ENCODE data around the gene ADAMTSL4.

ADAMTSL4 gene

GRCh38 chr1:150535511-150536287 is 13.5 kb upstream of the ADAMTSL4 start:
- DNase-seq (ENCODE audit: low read depth): no peak

DNA sequence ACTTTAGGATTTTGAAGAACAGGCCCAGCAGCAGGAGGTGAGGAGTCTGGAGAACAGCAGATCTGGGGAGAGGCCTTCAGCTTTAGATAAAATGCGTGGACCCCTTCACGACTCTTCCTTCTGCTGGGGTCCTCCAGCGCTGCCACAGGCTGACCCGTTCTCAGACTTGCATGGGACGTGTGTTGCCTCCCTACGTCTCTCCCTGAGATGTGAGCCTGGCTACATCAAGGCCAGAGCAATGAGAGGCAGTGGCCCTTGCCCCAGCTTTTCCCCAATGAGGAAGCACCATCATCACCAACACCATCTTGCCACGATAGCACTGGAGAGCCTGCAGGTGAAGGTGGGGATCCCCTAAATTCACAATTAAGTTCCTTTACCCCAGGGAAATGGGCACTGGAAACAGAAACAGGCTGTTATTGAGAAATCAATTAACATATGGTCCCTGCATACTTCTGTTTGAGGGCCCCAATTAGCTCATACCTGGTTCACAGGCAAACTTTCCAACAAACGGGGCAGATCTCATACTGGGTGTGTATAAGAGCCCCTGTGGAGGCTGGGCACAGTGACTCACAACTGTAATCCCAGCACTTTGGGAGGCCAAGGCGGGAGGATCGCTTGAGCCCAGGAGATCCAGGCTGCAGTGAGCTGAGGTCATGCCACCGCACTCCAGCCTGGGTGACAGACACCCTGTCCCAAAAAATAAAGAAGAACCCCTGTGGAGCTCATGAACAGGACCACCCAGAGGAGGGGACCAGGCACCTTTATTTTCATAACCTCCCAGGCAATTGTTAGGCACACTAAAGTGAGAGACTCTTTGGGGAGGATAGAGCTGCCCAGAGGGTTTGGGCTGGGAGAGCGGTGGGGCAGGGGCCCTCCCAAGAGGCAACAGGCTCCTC is 12.1 kb upstream of the ADAMTSL4 start:
- no peak for DNase-seq (ENCODE audit: low read depth)

- DNase-seq (ENCODE audit: low read depth): peak; percentile 72
Observed at GRCh38 chr1:150537732-150538684, 11.2 kb upstream of the ADAMTSL4 start.

DNA sequence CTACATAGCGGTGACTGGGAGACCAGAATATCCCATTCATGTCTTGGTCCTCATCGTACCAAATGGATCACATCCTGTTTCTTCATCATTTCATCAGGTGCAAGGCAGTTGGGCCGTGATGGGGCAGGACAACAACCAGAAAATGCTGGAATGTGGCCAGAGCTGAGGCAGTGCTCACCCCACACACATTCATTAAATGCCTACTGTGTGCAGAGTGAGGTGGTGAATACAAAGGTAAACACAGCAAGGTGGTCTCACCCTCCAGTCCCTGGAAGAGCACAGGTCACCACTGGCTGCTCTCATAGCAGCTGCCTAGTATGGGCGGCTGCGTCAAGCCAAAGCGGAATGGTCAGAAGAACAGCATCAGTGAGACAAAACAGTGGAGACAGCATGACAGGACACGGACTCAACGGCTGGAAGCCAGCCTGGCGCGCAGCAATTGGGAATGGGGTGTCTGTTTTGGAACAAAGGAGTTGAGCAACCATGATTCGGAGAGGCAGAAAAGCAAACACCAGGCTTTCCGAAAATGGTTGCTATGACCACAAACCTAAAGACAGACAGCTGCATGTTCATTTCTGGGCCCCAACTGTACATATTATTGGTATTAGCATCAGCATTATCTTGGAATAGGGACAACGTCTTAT is 5.6 kb upstream of the ADAMTSL4 start:
- no peak for DNase-seq (ENCODE audit: low read depth)

DNA sequence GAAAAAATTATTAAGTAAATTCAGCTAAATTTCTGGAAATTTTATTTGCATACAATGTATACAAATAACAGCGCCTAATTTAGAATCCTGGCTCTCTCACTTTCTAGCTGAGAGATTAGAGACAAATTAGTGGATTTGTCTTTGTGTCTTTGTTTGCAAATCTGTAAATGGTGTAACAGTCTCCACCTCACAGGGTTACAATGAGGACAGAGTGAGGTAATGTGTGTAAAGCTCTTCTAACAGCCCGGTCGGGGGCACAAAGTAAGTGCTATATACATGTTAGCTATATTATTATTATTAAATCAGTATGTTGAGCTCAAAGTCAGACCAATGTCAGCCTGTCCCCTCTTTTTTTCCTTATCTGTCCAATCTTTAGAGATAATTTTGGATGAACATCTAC is 5.0 kb upstream of the ADAMTSL4 start:
- DNase-seq (ENCODE audit: low read depth): no peak

GRCh38 chr1:150545486-150546032 is 3.6 kb upstream of the ADAMTSL4 start:
- no peak for DNase-seq (ENCODE audit: low read depth)

- DNase-seq (ENCODE audit: low read depth): no peak
Observed at GRCh38 chr1:150546294-150546937, 2.8 kb upstream of the ADAMTSL4 start.

DNA sequence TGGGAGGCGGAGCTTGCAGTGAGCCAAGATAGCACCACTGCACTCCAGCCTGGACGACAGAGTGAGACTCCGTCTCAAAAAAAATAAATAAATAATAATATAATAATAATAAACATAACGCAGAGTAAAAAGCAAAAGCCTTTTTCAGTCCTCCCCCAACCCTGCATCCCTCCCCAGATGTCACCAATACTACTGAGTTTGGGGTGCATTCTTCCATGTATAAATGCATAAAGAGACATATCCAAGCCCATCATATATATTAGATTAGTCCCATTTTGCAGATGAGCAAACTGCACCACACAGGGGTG is 930 bp upstream of the ADAMTSL4 start:
- no peak for DNase-seq (ENCODE audit: low read depth)

- no peak for DNase-seq (ENCODE audit: low read depth)
Observed at GRCh38 chr1:150549496-150550221, 451 bp downstream of the ADAMTSL4 start.

DNA sequence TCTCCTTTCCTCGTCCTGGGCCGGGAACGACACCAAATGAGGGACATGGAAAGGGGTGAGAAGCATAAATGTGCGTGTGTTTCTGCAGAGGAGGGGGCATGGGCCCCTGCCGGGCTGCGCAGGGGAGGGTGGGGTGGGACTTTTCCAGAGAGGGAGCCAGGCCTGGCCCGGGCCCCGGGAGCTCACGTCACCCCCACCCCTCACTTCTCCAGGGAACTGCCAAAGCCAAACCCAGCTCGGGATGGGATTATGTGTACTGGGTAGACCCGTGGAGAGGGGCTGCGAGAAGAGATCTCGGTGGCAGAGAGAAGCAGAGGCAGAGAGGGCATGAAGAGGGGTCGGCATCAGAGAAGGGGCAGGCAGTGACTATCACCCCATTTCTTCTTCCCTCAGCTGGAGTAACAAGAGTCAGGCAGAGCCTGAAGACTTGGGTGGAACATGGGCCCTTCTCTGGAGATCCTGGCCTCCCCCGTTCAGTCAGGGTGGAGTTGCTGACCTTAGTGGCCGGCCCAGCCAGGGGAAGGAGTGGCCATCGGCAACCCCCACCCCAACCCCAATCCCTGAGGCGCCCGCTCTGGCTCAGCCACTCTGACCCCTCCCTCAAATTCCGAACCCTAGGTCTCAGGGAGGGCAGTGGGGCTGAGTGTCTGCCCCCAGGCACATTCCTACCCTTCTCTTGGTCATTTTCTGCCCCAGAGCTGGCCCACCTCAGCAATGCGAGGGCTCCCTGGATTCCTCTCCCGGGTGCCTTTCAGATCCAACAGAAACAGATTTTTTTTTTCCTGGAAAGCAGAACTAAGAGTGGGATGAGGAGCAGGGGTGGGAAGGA is 1.2 kb downstream of the ADAMTSL4 start:
- DNase-seq (ENCODE audit: low read depth): no peak

GRCh38 chr1:150551051-150551783 is 2.0 kb downstream of the ADAMTSL4 start:
- DNase-seq (ENCODE audit: low read depth): no peak

- no peak for DNase-seq (ENCODE audit: low read depth)
Observed at GRCh38 chr1:150551784-150552127, 2.5 kb downstream of the ADAMTSL4 start.

- DNase-seq (ENCODE audit: low read depth): peak; percentile 71
Observed at GRCh38 chr1:150552128-150552910, 3.1 kb downstream of the ADAMTSL4 start.

DNA sequence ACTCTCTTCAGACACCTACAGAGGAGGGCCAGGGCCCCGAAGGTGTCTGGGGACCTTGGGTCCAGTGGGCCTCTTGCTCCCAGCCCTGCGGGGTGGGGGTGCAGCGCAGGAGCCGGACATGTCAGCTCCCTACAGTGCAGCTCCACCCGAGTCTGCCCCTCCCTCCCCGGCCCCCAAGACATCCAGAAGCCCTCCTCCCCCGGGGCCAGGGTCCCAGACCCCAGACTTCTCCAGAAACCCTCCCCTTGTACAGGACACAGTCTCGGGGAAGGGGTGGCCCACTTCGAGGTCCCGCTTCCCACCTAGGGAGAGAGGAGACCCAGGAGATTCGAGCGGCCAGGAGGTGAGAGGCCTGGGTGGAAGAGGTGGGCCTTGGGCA is 3.7 kb downstream of the ADAMTSL4 start:
- DNase-seq (ENCODE audit: low read depth): no peak

- DNase-seq (ENCODE audit: low read depth): no peak
Observed at GRCh38 chr1:150553392-150554085, 4.3 kb downstream of the ADAMTSL4 start.

DNA sequence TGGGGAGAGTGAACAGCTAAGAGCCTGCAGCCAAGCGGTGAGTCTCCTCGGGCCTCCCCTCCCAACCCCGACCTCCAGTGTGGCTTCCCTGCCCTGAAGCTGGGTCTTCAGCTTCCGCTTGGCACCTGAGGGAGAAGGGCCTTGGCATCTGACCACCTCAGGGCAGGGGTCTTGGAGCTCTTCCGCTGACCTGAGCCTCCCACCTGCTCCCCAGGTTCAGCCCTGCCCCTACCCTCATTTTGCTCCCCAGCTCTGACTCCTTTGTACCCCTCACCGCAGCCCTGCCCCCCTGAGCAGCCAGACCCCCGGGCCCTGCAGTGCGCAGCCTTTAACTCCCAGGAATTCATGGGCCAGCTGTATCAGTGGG is 4.9 kb downstream of the ADAMTSL4 start:
- DNase-seq (ENCODE audit: low read depth): no peak

DNA sequence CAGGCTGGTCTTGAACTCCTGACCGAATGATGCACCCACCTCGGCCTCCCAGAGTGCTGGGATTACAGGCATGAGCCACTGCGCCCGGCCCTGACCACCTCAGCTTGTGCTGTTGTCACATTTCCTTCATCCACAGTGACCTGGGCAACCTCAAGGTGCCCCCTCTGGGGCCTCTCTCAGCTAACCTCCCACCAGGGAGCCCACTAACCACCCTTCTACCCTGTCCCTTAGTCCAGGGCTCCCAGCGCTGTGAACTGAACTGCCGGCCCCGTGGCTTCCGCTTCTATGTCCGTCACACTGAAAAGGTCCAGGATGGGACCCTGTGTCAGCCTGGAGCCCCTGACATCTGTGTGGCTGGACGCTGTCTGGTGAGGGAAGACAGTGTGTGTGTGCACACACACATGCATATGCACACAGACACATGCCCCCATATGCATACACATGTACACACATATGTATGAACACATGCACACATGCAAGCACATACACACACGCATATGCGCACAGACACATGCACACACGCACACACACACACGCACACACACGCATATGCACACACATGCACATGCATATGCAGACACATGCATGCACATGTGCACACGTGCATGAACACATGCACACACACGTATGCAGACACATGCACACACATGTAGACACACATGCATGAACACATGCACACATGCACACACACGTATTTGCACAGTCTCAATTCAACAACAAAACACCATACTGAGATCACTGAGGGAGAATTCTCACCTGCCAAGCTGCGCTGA is 6.2 kb downstream of the ADAMTSL4 start:
- DNase-seq (ENCODE audit: low read depth): no peak

Measured in non-pigmented ciliary epithelial cell (primary cell).